Gastroesophageal sphincter (tissue), 4 donors: Measurements from ENCODE around the gene PAGE1. TPM values are rescaled to one million over a fixed set of nuclear protein-coding genes. Genes with fewer than 3 reads are reported as not detected.

ENCODE experiments used
- ATAC-seq: fragments of 150-250 bp; one replicate; pipeline ENCODE4 v1.9.1; 2016; ENCODE audit warnings: mild to moderate bottlenecking, moderate library complexity
- H3K27ac ChIP-seq, 4 donors: fragments of 200-600 bp; sonication (generic) in 3 of 4; 1 replicate in 3 of 4; 2 replicates in 1 of 4; pipeline ENCODE4 v1.5.1; 2016 to 2019
- H3K27me3 ChIP-seq: fragments of 200-600 bp; sonication (generic); one replicate; pipeline ENCODE4 v1.5.1; 2019
- H3K36me3 ChIP-seq, 2 donors: fragments of 200-600 bp; sonication (generic); one replicate each; pipeline ENCODE4 v1.5.1; 2019; ENCODE audit warnings: control low read depth in 1 of 2
- H3K4me1 ChIP-seq, 3 donors: fragments of 200-600 bp; sonication (generic); 1 replicate in 2 of 3; 2 replicates in 1 of 3; pipeline ENCODE4 v1.5.1; 2016 to 2019; ENCODE audit warnings: control low read depth in 2 of 3
- H3K4me3 ChIP-seq, 2 donors: fragments of 200-600 bp; sonication (generic); one replicate each; pipeline ENCODE4 v1.5.1; 2019; ENCODE audit warnings: mild to moderate bottlenecking in 1 of 2, moderate library complexity in 1 of 2
- H3K9me3 ChIP-seq, 3 donors: fragments of 200-600 bp; sonication (generic); one replicate each; pipeline ENCODE4 v1.5.1; 2017 to 2019; ENCODE audit warnings: control low read depth in 2 of 3
- CTCF ChIP-seq, 4 experiments: fragments of 200-600 bp in 2 of 4; fragments of 450-650 bp in 2 of 4; sonication (generic) in 1 of 4; IDR thresholded peaks; one replicate each; pipeline ENCODE4 v1.5.1; 2017 to 2019; ENCODE audit warnings: antibody characterized with exemption in 4 of 4, mild to moderate bottlenecking in 2 of 4, moderate library complexity in 2 of 4
- EP300 ChIP-seq: sonication (generic); formaldehyde crosslinking; IDR thresholded peaks from one replicate; pipeline ENCODE4 v1.6.1; 2017; ENCODE audit warnings: antibody characterized with exemption, mild to moderate bottlenecking
- POLR2A ChIP-seq, 2 donors: fragments of 450-650 bp; IDR thresholded peaks; one replicate each; pipeline ENCODE4 v1.6.1; 2017; ENCODE audit warnings: antibody characterized with exemption in 2 of 2, mild to moderate bottlenecking in 2 of 2, moderate library complexity in 1 of 2
- POLR2AphosphoS5 ChIP-seq: sonication (generic); formaldehyde crosslinking; IDR thresholded peaks from one replicate; pipeline ENCODE4 v1.6.1; 2017; ENCODE audit warnings: antibody characterized with exemption
- WGBS, 2 donors: methylation state at CpG; one replicate each; pipeline ENCODE4 v1.1.5; 2018; ENCODE audit warnings: low coverage in 1 of 2; 5-methylcytosine and 5-hydroxymethylcytosine counted together
- total RNA-seq, 4 donors: library from RNA; depleted of rRNA; stranded (reverse); fragments of >200 nt; gene quantifications; one replicate each; pipeline ENCODE4 v1.1.0, GENCODE V29; 2016

The PAGE1 gene
- total RNA-seq, 4 donors from 2014 or later: not detected

- TF ChIP-seq POLR2AphosphoS5: no peak
- TF ChIP-seq EP300: no peak
- TF ChIP-seq CTCF (IDR thresholded peaks at IDR 0.05): no peak
- TF ChIP-seq POLR2A (IDR thresholded peaks at IDR 0.05): no peak
- Histone ChIP-seq H3K27me3 (no peaks in the 10 kb centered on the region), H3K4me3 (no peak overlapping the region), H3K4me1 (no peaks in the 10 kb centered on the region), H3K36me3 (no peaks in the 10 kb centered on the region), H3K9me3 (no peaks in the 10 kb centered on the region), H3K27ac (no peak overlapping the region)
- ATAC-seq: no peak
- 63 to 83% methylated on average over 1 to 3 of the region's 3 CpGs for WGBS, 2 donors
Observed at GRCh38 chrX:49656533-49656932, 39.3 kb downstream of the PAGE1 start.

- Histone ChIP-seq H3K36me3 (no peaks in the 10 kb centered on the region), H3K4me3 (no peak overlapping the region), H3K9me3 (no peaks in the 10 kb centered on the region), H3K27me3 (no peaks in the 10 kb centered on the region), H3K27ac (no peak overlapping the region), H3K4me1 (no peaks in the 10 kb centered on the region)
- TF ChIP-seq CTCF (IDR thresholded peaks at IDR 0.05): no peak
- no peak for TF ChIP-seq EP300
- no peak for TF ChIP-seq POLR2AphosphoS5
- TF ChIP-seq POLR2A (IDR thresholded peaks at IDR 0.05): no peak
- 60% methylated on average over 1 of the region's 8 CpGs; no CpG with 5 or more reads in 1 of the 2 donors for WGBS, 2 donors
- ATAC-seq: no peak
Observed at GRCh38 chrX:49644991-49645637, 50.7 kb downstream of the PAGE1 start.

Other genes starting within 250 kb of the PAGE1 start
- not detected for gene GAGE12C, start 163.8 kb downstream of the PAGE1 start, total RNA-seq
- gene GAGE12D, start 154.3 kb downstream of the PAGE1 start, total RNA-seq: not detected
- gene GAGE12E, start 144.7 kb downstream of the PAGE1 start, total RNA-seq: not detected
- gene GAGE12F, start 135.1 kb downstream of the PAGE1 start, total RNA-seq: not detected
- not detected for gene GAGE12G, start 125.6 kb downstream of the PAGE1 start, total RNA-seq
- gene GAGE12H, start 116.0 kb downstream of the PAGE1 start, total RNA-seq: not detected
- not detected for gene GAGE2A, start 106.5 kb downstream of the PAGE1 start, total RNA-seq
- gene GAGE1, start 97.0 kb downstream of the PAGE1 start, total RNA-seq: not detected
- 1 to 10 TPM in 3 of 4 donors, not detected in 1; 2.8 to 4.6 (median 4.5) TPM for gene PAGE4, start 133.3 kb upstream of the PAGE1 start, total RNA-seq
- 1 to 10 TPM; 3.1 to 5.0 (median 4.6) TPM for gene USP27X, start 183.5 kb upstream of the PAGE1 start, total RNA-seq
- gene CLCN5, start 226.6 kb upstream of the PAGE1 start, total RNA-seq: 1 to 10 TPM; 3.2 to 5.9 (median 3.8) TPM